Measurements from ENCODE around the gene BICDL2.

The BICDL2 gene

DNA sequence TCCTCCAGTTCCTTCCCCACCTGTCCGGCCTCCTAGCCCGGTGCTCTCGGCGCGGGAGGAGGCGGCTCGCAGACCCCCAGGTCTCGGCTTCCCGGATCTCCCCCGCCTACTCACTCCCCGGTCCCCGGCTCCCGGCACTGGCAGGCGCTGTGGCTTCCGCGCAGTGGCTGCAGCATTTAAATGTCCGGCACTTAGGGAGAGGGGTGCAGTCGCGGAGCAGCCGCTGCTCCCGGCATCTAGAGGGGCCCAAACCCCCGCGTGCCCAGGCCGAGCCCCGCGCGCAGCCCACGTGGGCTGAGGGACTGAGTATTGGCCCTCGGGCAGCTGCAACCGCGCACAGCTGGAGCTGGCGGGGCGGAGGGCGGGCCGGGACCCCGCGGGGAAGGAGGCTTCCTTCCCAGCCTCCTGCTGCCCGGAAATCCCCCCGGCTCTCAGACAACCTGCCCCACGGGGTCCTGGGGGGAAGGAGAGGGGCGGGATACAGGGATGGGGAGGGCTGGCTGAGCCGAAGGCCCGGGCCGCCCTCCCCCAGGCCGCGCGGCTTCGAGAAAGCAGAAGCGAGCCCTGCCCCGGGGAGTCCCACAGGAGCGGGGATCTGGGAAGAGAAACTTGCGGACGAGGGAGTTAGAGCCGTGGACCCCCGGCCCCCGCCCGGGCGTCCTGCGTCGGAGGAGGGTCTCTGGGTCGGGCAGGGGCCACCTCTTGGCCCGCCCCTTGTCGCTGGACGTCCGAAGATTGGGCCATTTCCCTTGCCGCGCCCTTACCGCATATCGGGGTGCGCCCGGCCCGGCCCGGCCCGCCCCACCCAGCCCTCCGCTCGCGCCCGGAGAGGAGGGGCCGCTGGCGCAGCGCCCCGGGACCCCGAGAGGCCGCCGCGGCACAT, 9.3 kb upstream of the BICDL2 start, which contains the start of gene MMP25:
TSS of gene MMP25 (plus strand) at position 804 of the 883 bp plus-strand sequence. CDS start 357 bp downstream, outside the sequence.
- peak; percentile 60 for DNase-seq

DNA sequence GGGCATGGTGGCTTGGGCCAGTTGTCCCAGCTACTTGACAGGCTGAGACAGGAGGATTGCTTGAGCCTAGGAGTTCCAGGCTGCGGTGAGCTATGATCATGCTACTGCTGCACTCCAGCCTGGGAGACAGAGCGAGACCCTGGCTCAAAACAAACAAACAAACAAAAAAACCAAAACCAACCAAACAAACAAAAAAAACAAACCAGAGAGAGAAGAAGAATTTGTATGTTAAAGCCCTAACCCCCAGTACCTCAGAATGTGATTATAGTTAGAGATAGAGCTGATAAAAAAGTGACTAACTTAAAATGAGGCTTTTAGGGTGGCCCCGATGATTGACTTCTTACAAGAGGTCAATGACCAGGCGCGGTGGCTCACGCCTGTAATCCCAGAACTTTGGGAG, 8.0 kb upstream of the BICDL2 start:
- DNase-seq, result no peak

DNA sequence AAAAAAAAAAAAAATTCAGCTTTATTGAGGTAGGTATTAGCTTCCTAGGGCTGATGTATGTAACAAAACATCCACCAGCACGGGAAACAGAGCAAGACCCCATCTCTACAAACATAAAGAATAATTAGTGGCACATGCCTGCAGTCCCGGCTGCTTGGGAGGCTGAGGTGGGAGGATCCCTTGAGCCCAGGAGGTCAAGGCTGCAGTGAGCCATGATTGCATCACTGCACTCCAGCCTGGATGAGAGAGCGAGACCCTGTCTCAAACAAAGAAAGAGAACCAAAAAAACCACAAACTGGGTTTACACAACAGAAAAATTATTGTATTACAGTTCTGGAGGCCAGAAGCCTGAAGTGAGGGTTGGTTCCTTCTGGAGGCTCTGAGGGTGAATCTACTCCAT, 5.6 kb upstream of the BICDL2 start:
- DNase-seq, result no peak

DNA sequence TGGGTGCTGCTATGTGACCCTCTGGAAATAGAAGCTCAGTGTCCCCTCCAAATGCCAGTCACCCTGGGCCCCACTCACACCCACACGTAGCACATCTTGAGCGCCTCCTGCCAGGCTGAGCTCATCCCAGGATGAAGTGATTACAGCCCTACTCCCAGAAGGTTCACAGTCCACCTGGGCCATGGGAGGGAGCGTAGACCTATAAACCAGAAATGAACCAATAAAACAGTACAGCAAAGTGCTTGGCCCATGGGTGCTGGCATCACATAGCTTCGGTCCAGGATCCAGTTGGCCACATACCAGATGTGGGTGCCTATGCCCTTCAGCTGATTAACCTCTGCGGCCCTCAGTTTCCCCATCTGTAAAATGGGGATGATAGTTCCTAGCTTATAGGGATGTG, 2.2 kb upstream of the BICDL2 start:
- DNase-seq, result no peak

DNA sequence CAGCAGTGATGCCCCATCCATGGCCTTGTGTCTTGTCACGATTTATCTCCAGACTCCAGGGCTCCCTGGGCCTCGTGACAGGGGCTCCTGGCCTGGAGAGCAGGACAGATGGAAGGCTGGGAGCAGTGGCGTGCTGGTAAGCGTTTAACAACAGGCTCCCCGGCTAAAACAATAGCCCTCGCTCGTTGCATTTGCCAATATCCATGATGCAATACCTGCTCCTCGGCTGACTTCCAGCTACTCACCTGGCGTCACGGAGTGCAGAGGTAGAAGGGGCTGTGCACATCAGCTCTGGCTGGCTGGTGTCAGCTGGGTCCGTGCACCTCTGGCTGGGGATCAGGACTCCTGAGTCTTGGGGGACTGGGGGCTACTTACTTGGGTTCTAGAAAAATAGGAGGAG, 1.5 kb upstream of the BICDL2 start:
- DNase-seq, result peak; percentile 40

DNA sequence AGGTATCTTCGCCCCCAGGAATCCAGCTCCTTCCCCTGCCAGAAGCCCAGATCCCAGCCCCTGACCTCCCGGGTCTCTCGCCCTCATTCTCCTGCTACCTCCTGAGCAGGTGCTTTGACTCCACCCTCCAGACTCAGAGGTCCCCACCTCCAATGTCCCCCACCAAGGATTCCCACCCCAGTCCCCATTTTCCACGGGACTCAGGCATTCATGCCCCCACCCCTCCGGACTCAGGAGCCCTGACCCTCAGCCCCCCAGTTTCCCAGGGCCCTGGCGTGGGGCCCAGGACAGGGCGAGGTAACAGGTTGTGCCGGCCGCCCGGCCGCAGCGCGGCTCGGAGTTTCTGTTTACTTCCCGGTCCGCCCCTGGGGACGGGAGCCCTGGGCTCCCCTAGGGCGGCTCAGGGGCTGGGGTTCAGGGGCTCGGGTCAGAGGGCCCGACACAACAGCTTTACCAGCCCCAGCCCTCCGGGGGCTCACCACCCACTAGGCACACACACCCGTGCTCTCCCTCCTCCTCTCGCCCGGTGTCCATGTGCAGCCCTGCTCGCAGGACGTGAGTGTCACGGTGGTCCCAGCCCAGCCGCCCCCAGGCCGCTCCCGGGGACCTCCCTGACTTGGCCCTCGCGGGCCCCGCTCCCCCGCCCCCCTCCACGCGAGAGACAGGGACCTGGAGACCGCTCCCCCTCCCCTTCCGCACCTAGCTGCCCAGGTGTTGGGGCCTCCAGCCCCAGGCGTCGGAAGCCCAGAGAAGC, 595 bp downstream of the BICDL2 start:
- DNase-seq, result no peak

DNA sequence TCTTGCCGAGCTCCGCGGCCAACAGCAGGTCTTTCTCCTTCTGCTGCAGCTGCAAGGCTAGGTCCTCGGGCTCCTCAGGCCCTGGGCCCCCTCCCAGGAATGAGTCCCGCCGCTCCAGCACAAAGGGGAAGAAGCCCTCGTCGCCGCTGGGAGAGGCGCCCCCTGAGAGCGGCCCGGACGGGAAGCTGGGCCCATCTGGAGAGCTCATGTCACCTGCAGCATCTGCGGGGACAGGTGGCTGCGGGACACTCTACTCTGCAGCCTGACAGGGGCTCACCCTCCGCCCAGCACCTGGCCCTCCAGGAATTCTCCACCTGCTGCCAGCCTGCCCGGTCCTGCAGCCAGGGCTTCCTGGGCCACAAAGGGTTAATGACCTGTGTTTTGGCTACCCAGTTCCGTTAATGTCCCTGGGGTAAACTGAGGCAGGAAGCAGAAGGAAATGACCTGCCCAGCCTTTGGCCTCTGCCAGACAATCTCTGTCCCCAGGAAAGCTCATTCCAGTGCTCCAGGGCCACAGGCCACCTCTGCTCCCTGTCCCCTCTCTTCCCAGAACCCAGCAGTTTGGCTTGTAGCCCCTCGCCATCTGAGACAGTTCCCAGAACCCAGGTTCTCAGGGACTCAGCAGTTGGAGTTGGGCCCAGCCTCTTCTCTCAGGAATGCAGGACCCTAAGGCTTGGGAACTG, 1.3 kb downstream of the BICDL2 start:
- DNase-seq, result no peak

DNA sequence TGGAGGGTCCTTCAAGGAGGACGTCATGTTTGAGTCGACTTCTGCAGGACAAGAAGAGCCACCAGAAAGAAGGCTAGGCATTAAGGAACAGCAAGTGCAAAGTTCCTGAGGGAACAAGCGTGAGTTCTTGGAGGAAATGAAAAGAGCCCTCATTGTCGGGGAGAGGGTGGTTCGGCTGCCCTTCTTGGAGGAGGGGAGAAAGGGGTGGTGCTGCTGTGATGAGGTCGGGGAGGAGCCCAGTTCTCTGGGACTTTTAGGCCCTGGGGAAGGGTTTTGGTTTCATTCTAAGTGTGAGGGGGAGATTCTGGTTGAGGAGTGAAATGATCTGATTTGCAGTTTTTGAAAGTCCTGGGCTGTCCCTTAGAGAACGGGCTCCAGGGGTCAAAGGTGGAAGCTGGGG, 4.1 kb downstream of the BICDL2 start:
- peak; percentile 43 for DNase-seq

DNA sequence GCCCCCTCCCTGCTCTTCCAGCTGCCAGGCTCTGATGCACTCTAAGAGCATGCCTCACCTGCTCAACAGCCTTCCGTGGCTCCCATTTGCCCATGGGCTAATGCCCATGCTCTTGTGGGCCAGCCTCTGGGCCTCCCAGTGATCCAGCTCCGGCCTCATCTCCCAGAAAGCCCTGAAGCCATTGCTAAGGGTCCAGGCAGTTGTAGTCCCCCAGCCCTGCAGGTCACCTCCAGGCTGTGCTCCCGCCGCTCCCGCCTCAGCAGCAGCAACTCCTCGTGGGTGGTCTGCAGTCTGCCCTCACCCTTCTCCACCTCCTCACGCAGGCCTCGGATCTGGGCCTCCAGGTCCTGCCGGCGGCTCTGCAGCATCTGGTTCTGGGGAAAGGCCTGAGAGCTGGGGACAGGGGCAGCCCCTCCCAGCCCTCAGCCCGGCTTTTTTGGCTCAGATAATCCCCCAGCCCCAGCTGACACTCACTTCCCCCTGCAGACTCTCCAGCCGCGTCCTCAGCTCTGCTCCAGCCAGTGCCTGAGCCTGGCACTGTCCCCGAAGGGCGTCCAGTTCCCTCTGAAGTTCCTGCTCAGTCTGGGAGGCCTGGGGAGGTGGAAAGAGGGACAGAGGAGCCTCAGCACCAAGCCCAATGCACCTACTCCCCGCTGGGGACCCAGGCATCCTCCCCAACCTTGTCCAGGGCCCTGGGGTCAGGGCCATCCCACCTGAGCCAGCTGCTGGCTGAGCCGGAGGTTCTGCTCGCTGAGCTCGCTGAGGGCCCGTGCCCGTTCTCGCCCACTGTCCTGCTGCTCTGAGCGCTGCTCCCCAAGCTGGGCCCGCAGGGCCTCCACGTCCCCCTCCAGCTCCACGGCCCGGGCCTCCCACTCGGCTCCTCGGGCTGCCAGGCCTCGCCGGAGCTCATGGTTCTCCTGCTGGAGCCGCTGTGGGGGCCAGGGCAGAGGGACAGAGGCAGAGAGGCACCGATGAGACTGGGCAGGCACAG, 6.2 kb downstream of the BICDL2 start:
- no peak for DNase-seq

DNA sequence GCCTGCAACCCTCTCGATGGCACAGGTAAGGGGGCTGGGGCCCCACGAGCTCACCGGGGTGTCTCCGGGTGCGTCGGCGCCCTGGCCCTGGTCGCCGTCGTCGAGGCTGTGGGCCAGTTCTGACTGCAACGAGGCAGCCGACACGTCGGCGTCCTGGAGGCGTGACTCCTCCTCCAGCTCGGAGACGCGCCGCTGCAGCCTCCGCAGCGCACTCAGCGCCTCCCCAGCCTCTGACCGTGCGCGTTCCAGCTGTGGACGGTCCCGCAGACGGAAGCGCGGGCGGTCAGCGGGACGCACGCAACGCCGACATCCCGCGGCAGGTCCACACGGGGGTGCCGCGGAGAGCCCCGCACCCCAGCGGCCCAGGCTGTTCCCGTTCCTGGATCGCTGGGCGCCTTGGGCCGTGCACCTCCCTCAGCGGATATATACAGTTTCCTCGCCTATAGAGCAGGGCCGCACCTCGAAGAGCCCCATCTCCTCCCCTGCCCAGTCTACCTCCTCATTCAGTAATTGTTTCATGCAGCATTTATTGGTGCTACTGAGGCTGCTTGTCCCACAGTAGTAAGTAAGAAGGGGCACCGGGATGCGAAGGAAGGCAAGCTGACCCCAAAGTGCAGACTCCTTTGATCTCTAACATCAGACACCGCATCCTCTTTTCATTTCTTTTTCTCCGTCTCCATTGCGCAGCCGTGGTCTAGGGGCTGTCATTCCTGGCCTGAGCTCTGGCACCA, 7.1 kb downstream of the BICDL2 start:
- DNase-seq, result peak; percentile 74

DNA sequence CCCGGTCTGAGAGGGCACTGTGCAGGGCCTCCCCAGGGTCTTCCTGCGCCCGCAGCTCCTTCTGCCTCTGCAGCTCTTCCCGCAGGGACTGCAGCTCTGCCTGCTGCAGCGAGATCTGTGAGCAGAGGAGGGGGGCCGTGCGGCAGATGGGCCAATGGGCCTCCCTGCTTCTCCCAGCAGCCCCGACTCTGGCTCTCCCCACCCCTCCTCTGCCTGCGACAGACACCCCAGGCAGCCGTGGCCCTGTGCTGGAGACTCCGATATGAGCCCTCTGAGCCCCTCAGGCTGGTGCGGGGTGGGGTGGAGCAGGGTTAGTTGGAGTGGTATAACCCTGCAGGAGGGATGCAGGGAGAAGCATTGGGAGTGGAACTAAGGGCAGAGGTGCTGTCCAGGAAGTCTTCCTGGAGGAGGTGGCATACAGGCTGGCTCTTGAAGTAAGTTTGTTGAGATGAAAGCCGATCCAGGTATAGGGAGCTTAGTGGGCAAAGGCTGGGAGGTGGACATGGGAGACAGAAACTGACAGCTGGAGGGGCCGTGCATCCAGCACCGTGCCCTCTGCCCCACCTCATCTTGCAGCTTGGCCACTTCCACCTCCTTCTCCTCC, 7.9 kb downstream of the BICDL2 start:
- no peak for DNase-seq

DNA sequence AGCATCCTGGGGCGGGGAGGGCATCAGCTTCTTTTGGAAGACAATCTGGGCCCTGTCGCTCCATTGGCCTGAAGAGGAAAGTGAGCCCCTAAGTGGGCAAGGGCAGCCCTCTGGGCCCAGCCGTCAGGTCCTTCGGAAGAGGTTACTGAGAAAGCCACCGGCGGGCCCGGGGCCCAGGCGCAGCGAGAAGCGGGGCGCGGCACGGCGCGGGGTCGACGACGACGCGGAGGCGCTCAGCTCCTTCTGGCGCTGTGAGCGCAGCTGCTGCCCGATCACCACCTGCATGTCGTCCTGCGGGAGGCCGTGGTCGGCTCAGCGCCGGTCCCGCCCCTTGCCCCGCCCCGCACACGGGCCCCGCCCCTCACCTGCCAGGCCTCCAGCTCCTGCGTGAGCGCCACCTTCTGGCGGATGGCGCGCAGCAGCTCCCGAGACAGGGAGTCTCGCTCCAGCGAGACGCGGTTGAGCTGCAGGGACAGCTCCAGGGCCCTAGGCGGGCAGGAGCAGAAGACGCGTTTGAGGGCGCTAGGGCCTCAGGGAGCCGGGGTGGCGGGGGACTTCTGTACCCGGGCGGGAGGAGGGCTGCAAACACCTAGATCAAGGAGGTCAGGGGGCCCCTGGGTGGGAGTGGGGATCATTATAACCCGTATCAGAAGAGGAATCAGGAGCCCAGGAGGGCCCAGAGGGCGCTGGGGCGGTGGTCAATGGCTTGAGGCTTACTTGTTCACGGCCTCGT, 8.6 kb downstream of the BICDL2 start:
- DNase-seq, result peak; percentile 97

DNA sequence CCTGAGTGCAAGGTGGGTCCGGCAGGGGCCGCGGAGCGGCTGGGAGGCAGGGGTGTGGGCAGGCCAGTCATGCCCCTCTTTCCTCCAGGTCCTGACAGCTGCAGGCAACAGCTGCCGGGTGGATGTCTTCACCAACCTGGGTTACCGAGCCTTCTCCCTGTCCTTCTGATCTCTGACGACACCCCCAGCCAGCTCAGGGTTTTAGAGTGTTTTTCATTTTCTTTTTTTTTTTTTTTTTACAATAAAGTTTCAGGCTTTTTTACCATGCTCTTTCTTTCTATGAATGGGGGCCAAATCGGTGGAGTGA, 9.3 kb downstream of the BICDL2 start:
- no peak for DNase-seq

DNA sequence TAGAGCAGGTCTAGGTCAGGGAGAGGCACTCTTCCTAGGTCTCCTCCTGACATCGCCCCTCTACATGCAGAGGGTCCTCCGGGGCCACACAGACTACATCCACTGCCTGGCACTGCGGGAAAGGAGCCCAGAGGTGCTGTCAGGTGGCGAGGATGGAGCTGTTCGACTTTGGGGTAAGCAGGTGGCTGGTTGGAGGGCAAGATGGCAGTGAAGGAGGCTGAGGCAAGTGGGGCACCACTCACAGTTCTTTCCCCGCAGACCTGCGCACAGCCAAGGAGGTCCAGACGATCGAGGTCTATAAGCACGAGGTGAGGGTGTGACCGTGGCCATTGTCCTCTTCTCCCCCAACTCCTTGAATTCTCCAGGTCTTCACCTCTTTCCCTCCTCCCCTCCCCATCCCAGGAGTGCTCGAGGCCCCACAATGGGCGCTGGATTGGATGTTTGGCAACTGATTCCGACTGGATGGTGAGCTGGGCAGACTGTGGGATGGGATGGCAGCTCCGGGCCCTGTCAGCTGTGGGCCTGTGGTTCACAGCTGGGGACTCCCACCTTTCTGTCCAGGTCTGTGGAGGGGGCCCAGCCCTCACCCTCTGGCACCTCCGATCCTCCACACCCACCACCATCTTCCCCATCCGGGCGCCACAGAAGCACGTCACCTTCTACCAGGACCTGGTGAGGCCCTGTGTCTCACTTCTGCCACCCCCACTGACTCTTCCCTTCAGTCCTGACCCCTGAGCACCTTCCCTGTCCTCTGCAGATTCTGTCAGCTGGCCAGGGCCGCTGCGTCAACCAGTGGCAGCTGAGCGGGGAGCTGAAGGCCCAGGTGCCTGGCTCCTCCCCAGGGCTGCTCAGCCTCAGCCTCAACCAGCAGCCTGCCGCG, 9.9 kb downstream of the BICDL2 start:
- no peak for DNase-seq

DNA sequence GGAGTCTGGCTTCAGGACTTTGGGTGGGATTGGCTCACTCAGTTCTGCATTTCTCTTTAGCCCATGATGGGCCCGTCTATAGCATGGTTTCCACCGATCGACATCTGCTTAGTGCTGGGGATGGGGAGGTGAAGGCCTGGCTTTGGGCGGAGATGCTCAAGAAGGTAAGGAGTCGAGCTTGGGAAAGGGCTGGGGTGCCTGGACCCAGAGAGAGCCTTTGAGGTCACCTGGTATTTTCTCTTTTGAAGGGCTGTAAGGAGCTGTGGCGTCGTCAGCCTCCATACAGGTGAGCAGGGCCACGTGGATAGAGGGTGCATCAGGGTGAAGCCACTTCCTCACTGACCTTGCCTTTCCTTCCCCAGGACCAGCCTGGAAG, 10.8 kb downstream of the BICDL2 start:
- DNase-seq, result no peak

DNA sequence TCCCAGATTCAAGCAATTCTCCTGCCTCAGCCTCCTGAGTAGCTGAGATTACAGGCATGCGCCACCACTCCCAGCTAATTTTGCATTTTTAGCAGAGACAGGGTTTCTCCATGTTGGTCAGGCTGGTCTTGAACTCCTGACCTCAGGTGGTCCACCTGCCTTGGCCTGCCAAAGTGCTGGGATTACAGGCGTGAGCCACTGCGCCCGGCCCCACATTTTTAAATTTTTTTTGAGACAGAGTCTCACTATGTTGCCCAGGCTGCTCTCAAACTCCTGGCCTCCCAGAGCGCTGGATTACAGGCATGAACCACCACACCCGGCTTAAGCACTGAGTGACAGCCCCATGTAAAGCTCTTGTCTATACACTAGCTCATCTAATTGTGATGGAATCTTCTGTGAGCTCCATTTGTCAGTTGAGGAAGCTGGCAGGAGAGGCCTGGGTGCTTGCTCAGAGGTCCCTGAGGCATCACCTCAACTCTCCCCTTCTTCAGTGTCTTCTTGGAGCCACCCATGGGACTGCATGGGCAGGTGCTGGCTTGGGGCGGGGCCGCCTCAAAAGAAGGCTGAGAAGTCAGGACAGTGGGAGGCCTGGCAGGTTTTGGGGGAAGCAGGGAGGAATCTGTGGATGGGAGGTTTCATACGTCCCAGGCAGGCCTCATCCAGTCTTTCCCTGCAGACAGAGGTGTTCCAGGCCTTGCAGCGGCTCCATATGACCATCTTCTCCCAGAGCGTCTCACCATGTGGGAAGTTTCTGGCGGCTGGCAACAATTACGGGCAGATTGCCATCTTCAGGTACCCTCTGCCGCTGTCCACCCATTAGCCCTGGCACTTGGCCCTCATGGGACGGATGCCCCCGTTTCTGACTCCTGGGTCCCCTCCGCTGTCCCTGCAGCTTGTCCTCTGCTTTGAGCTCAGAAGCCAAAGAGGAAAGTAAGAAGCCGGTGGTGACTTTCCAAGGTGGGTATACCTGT, 11.4 kb downstream of the BICDL2 start:
- DNase-seq, result no peak

DNA sequence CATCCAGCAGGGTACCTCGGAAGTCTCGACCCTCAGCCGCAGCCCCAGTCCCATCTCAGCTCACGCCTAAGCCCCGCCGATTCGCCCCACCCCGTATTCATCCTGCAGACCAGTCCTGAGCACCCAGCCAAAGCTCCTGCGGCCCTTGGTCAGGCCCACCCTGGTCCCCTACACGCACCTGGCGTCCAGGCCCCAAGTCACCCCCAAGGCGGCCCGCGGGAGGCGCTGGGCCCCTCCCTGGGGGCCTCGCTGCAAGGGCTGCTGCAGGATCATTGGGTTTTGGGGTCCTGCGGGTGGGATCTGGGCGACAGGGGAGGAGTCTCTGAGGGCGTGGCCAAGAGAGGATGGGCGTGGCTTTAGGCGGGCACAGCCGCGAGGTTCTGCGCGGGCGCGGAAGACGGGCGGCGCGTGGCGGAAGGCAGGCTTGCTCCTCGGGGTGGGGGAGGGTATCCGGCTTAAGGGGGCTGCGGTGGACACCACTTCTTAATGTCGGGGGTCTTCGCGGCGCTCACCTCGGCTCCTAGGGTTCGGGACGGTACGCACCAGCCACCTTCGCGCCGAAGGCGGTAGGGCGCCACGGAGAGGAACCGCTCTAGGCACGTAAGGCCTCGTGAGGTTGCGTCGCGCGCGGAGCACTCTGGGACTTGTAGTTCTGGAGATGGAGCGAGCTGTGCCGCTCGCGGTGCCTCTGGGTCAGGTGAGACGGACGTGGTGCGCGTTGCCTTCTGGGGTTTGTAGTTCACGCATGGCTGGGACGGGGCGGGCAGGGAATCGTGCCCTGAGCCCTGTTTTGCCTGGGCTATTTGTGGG, 12.9 kb downstream of the BICDL2 start, which contains the start of the genes HCFC1R1 and THOC6:
TSS of gene HCFC1R1 (minus strand) at position 274 of the 810 bp plus-strand sequence. CDS start at position 273, 1 bp downstream.
TSS of gene THOC6 (plus strand) at position 367 of the 810 bp plus-strand sequence. CDS start at position 659, 292 bp downstream.
- DNase-seq, result peak; percentile 100

Measured in RPMI8226 (cell line).